ENCODE results near the gene INPPL1. TPM values are rescaled to one million over a fixed set of nuclear protein-coding genes. Genes with fewer than 3 reads are reported as not detected.
A peak's percentile ranks its signal among the peaks of the same experiment; 100 is the strongest.

The INPPL1 gene
- total and polyA plus RNA-seq, 2 donors from 2014 or later: 39.9 to 120 TPM

- peak in 3 of 5 donors; percentile 35 to 65 (median 35) for DNase-seq
- H3K36me3 ChIP-seq (ENCODE audit: control insufficient read depth in 2 of 3, insufficient read depth in 3 of 3, low read length in 3 of 3): peaks cover 0 to 12% (median 5%) of the 10 kb centered on the region in 3 donors
- peaks cover 35% of the 10 kb centered on the region for H3K27me3 ChIP-seq (ENCODE audit: control insufficient read depth, insufficient read depth, low read length)
- intact Hi-C loops (cut with DNase I): no loop called here
- H3K4me3 ChIP-seq (ENCODE audit: low read length in 3 of 3): peak overlapping the region in 1 of 3 donors; percentile 37
- H3K27ac ChIP-seq (ENCODE audit: low read depth in 2 of 2, low read length in 2 of 2): no peak overlapping the region
- TF ChIP-seq CTCF (IDR thresholded peaks at IDR 0.05; ENCODE audit: borderline replicate concordance, extremely low read depth, insufficient read depth): no peak
- no peak for FAIRE-seq
- H3K4me1 ChIP-seq (ENCODE audit: control insufficient read depth in 2 of 3, insufficient read depth in 2 of 3, low read depth in 1 of 3, low read length in 3 of 3): peaks cover 0 to 15% (median 4%) of the 10 kb centered on the region in 3 donors
- peak overlapping the region in 1 of 3 donors; percentile 5 for H3K9ac ChIP-seq (ENCODE audit: low read length in 3 of 3)
- no peaks in the 10 kb centered on the region for H3K9me3 ChIP-seq (ENCODE audit: control insufficient read depth in 2 of 3, insufficient read depth in 1 of 3, low read length in 3 of 3)
These were observed 16.1 kb downstream of the INPPL1 start for GRCh38 chr11:72240461-72241290.

- intact Hi-C loops (cut with DNase I): no loop called here
- H3K27ac ChIP-seq (ENCODE audit: low read depth in 2 of 2, low read length in 2 of 2): no peak overlapping the region
- DNase-seq (peak in 2 of 5 donors; percentile 8 to 56), FAIRE-seq (no peak)
- no peaks in the 10 kb centered on the region for H3K9me3 ChIP-seq (ENCODE audit: control insufficient read depth in 2 of 3, insufficient read depth in 1 of 3, low read length in 3 of 3)
- no peak overlapping the region for H3K4me3 ChIP-seq (ENCODE audit: low read length in 3 of 3)
- H3K27me3 ChIP-seq (ENCODE audit: control insufficient read depth, insufficient read depth, low read length): peaks cover 42% of the 10 kb centered on the region
- H3K4me1 ChIP-seq (ENCODE audit: control insufficient read depth in 2 of 3, insufficient read depth in 2 of 3, low read depth in 1 of 3, low read length in 3 of 3): peaks cover 0 to 15% (median 4%) of the 10 kb centered on the region in 3 donors
- no peak overlapping the region for H3K9ac ChIP-seq (ENCODE audit: low read length in 3 of 3)
- TF ChIP-seq CTCF (IDR thresholded peaks at IDR 0.05; ENCODE audit: borderline replicate concordance, extremely low read depth, insufficient read depth): no peak
- peaks cover 0 to 7% (median 1%) of the 10 kb centered on the region in 3 donors for H3K36me3 ChIP-seq (ENCODE audit: control insufficient read depth in 2 of 3, insufficient read depth in 3 of 3, low read length in 3 of 3)
These were observed 16.8 kb downstream of the INPPL1 start for GRCh38 chr11:72241291-72241781.

GRCh38 chr11:72242141-72242540 lies 17.6 kb downstream of the INPPL1 start:
- no peak overlapping the region for H3K4me3 ChIP-seq (ENCODE audit: low read length in 3 of 3)
- no peak overlapping the region for H3K27ac ChIP-seq (ENCODE audit: low read depth in 2 of 2, low read length in 2 of 2)
- no peaks in the 10 kb centered on the region for H3K9me3 ChIP-seq (ENCODE audit: control insufficient read depth in 2 of 3, insufficient read depth in 1 of 3, low read length in 3 of 3)
- DNase-seq (peak in 1 of 5 donors; percentile 25), FAIRE-seq (no peak)
- TF ChIP-seq CTCF (IDR thresholded peaks at IDR 0.05; ENCODE audit: borderline replicate concordance, extremely low read depth, insufficient read depth): no peak
- H3K9ac ChIP-seq (ENCODE audit: low read length in 3 of 3): no peak overlapping the region
- peaks cover 0 to 12% (median 4%) of the 10 kb centered on the region in 3 donors for H3K4me1 ChIP-seq (ENCODE audit: control insufficient read depth in 2 of 3, insufficient read depth in 2 of 3, low read depth in 1 of 3, low read length in 3 of 3)
- H3K27me3 ChIP-seq (ENCODE audit: control insufficient read depth, insufficient read depth, low read length): peaks cover 48% of the 10 kb centered on the region
- H3K36me3 ChIP-seq (ENCODE audit: control insufficient read depth in 2 of 3, insufficient read depth in 3 of 3, low read length in 3 of 3): peaks cover 0 to 4% (median 0%) of the 10 kb centered on the region in 3 donors
- intact Hi-C loops (cut with DNase I): no loop called here

All from kidney (tissue), 14 donors.